Thoracic aorta (tissue), 2 donors: Measurements from ENCODE around the gene PDE8B. TPM values are rescaled to one million over a fixed set of nuclear protein-coding genes. Genes with fewer than 3 reads are reported as not detected.

Experiments used
- ATAC-seq: fragments of 150-250 bp; one replicate; pipeline ENCODE4 v1.8.0; 2017; ENCODE audit warnings: low read depth; ENCODE audit not compliant: insufficient number of reproducible peaks, low FRiP score
- DNase-seq: peaks from one replicate; pipeline ENCODE4 v3.0.0-alpha.2; 2020; ENCODE audit warnings: low spot score
- H3K27ac ChIP-seq, 2 donors: fragments of 200-600 bp; sonication (generic); 1 replicate in 1 of 2; 2 replicates in 1 of 2; pipeline ENCODE4 v1.5.1; 2016; ENCODE audit warnings: mild to moderate bottlenecking in 2 of 2, moderate library complexity in 2 of 2
- H3K27me3 ChIP-seq: fragments of 200-600 bp; sonication (generic); replicated peaks from 2 replicates; pipeline ENCODE4 v1.6.0; 2016; ENCODE audit warnings: mild to moderate bottlenecking; ENCODE audit not compliant: insufficient read depth
- H3K36me3 ChIP-seq: fragments of 200-600 bp; sonication (generic); one replicate; pipeline ENCODE4 v1.5.1; 2016
- H3K4me1 ChIP-seq, 2 donors: fragments of 200-600 bp; sonication (generic); 1 replicate in 1 of 2; 2 replicates in 1 of 2; pipeline versions ENCODE4 v1.5.1 to v1.6.0; 2016; ENCODE audit warnings: low read depth in 2 of 2, mild to moderate bottlenecking in 1 of 2; ENCODE audit not compliant: control insufficient read depth in 1 of 2
- H3K4me3 ChIP-seq: fragments of 200-600 bp; sonication (generic); 2 replicates; pipeline ENCODE4 v1.5.1; 2016; ENCODE audit warnings: mild to moderate bottlenecking
- H3K9me3 ChIP-seq: fragments of 200-600 bp; sonication (generic); 2 replicates; pipeline ENCODE4 v1.5.1; 2016
- total RNA-seq, 2 donors: library from RNA; depleted of rRNA; stranded (reverse); fragments of >200 nt; gene quantifications; one replicate each; pipeline versions ENCODE4 v1.1.0 to v1.2.3, GENCODE V29; 2016
- TF ChIP-seq, protein P1 (sequence below): fragments of 200-600 bp; sonication (generic); IDR thresholded peaks from one replicate; pipeline ENCODE4 v1.5.1; 2019; ENCODE audit warnings: antibody characterized with exemption

PDE8B gene
- total RNA-seq, 2 donors from 2014 or later = 22.7 to 59.8 TPM

DNA sequence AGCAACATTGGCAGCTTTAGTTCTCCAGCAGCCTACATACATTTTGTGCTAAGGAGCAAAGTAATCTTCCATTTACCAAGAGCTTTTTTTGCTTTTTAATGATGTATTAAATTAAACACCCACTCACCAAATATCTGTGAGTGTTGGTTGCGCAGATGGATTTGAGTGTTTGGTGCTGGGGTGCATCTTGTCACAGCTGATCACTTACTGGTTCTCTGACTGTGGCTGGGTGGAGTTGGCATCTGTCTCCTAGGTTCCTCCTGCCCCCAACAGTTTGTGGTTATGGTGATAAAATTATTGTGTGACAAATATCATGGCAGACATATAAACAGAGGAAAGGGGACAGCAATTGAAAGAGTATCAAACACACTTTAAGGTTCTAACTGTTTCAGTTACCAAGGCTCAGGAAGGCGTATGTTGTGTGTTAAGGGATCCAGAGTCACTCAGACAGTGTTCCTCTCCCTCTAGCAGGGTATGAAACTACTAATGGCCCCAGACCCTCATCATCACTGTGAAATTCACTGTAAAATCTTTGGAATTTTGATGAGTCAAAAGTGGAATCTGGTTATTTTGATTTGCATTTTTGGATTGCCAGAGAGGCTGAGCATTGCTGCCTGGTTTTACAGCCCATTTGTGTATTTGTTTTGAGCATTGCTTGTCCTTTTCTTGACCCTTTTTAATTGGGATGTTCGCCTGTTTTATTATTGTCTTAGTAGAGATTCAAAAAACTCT lies 81.7 kb downstream of the PDE8B start:
- Histone ChIP-seq H3K4me1 (peaks cover 0 to 5% of the 10 kb centered on the region in 2 donors), H3K36me3 (no peaks in the 10 kb centered on the region), H3K9me3 (no peaks in the 10 kb centered on the region), H3K27ac (no peak overlapping the region), H3K4me3 (no peak overlapping the region), H3K27me3 (no peaks in the 10 kb centered on the region)
- no peak for DNase-seq
- TF ChIP-seq, protein P1, sequence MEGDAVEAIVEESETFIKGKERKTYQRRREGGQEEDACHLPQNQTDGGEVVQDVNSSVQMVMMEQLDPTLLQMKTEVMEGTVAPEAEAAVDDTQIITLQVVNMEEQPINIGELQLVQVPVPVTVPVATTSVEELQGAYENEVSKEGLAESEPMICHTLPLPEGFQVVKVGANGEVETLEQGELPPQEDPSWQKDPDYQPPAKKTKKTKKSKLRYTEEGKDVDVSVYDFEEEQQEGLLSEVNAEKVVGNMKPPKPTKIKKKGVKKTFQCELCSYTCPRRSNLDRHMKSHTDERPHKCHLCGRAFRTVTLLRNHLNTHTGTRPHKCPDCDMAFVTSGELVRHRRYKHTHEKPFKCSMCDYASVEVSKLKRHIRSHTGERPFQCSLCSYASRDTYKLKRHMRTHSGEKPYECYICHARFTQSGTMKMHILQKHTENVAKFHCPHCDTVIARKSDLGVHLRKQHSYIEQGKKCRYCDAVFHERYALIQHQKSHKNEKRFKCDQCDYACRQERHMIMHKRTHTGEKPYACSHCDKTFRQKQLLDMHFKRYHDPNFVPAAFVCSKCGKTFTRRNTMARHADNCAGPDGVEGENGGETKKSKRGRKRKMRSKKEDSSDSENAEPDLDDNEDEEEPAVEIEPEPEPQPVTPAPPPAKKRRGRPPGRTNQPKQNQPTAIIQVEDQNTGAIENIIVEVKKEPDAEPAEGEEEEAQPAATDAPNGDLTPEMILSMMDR = no peak
- no peak for ATAC-seq

DNA sequence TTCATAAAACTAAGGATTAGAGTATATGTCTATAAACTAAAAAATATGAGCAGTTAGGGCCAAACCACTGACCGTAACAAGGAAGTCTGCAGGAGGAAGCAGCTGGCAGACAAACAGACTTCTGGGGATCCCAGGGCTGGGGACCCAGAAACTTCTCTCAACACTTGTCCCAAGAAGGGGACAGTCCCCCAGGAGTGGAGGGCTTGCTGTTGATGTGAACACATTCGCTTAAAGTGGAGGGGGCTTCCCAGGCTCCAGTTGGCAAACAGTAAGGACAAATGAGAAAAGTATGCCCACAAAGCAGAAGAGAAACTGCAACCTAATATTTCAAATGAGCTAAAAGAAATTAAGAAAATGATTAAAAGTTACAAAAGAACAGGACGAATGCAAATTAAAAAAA lies 83.7 kb downstream of the PDE8B start:
- Histone ChIP-seq H3K4me3 (no peak overlapping the region), H3K27ac (no peak overlapping the region), H3K27me3 (no peaks in the 10 kb centered on the region), H3K9me3 (no peaks in the 10 kb centered on the region), H3K36me3 (no peaks in the 10 kb centered on the region), H3K4me1 (peaks cover 0 to 5% of the 10 kb centered on the region in 2 donors)
- ATAC-seq (no peak), DNase-seq (no peak)
- TF ChIP-seq, protein P1 = no peak

DNA sequence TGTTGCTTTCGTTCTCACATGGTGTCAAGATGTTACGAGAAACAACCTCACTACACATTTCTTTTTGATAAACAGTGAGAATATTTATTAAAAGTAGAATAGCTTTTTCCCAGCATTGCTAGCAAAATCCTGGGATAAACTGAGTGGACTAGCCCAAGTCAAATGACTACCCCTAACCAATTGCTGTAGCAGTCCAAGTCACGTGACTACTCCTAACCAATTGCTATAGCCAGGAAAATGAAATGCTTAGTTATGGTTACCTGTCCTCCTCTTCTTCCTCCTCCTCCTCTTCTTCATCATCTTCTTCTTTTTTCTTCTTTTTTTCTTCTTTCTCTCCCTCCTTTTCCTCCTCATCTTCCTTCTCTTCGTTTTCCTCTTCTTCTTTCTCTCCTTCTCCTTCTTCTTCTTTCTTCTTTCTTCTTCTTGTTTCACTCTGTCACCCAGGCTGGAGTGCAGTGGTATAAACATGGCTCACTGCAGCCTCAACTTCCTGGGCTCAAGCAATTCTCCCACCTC lies 85.4 kb downstream of the PDE8B start:
- H3K9me3 ChIP-seq = no peaks in the 10 kb centered on the region
- DNase-seq = no peak
- H3K36me3 ChIP-seq = no peaks in the 10 kb centered on the region
- no peak overlapping the region for H3K4me3 ChIP-seq
- TF ChIP-seq, protein P1 = no peak
- no peaks in the 10 kb centered on the region for H3K27me3 ChIP-seq
- no peak overlapping the region for H3K27ac ChIP-seq
- H3K4me1 ChIP-seq = peaks cover 0 to 16% of the 10 kb centered on the region in 2 donors
- ATAC-seq = no peak

DNA sequence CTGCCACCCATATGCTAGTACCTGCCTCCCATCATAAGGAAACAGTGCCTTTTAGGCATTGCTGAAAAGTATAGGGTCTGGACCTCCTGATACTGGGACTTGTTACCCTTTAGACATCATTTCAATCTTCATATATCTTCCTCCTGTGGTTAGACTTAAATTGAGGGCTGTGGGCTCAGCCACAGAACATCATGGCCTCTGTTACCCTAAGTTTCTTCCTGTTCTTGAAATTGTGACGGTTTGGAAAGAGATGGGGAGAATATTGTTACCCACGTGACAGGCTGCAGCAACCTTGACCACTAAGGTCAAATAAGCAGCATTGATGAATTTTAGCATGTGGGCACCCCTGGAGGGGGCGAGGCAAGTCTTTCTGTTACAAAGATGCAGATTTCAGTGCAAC lies 87.7 kb downstream of the PDE8B start:
- H3K9me3 ChIP-seq = no peaks in the 10 kb centered on the region
- DNase-seq (no peak), ATAC-seq (no peak)
- H3K36me3 ChIP-seq = no peaks in the 10 kb centered on the region
- no peaks in the 10 kb centered on the region for H3K27me3 ChIP-seq
- no peak overlapping the region for H3K27ac ChIP-seq
- TF ChIP-seq, protein P1 = no peak
- peaks cover 9 to 27% of the 10 kb centered on the region in 2 donors for H3K4me1 ChIP-seq
- no peak overlapping the region for H3K4me3 ChIP-seq

DNA sequence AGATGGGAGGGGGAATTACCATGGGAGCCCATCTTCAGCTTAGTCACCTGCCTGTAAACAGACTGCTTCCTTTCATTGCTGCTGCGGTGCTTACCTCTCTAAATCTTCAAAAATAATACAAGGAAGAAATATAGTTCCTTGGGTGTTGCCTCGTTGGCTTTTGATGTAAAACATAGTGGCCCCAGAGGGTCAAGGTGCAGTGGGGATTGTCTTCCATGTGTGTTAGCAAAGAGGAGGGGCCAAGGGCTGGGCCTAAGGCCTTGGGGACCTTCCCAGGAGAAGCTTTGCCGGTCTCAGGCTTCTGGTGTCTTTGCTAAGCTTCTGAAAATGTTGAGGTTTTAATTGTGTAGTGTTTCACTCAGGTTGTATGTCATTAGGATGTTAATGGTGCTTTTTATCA lies 90.0 kb downstream of the PDE8B start:
- TF ChIP-seq, protein P1 = no peak
- ATAC-seq (no peak), DNase-seq (no peak)
- no peaks in the 10 kb centered on the region for H3K36me3 ChIP-seq
- no peak overlapping the region for H3K4me3 ChIP-seq
- no peaks in the 10 kb centered on the region for H3K27me3 ChIP-seq
- no peak overlapping the region for H3K27ac ChIP-seq
- H3K9me3 ChIP-seq = no peaks in the 10 kb centered on the region
- H3K4me1 ChIP-seq = peaks cover 13 to 34% of the 10 kb centered on the region in 2 donors
